ENCODE measurements around the gene CXXC5.
"Not testable (repeated sequence)": the region's sequence is repeated elsewhere in the genome, so short reads cannot be mapped to it uniquely, and the experiment has no call there.

GRCh38 chr5:139727615-139728014 is 79.5 kb downstream of the CXXC5 start:
- not testable (repeated sequence) for TF ChIP-seq POLR2AphosphoS5, POLR2A (IDR thresholded peaks at IDR 0.05; ENCODE audit: low read depth, low read length)

Data from GM12892 (cell line).